Activated CD4-positive, alpha-beta T cell treated with anti-CD3 and anti-CD28 coated beads for 48 hours (primary cell): ENCODE data around the gene LPCAT1.
A peak's percentile ranks its signal among the peaks of the same experiment; 100 is the strongest.
"Not testable (repeated sequence)": the region's sequence is repeated elsewhere in the genome, so short reads cannot be mapped to it uniquely, and the experiment has no call there.

Source experiments
- DNase-seq: peaks from one replicate; pipeline ENCODE4 v3.0.0-alpha.2; 2020

Gene LPCAT1, protein sequence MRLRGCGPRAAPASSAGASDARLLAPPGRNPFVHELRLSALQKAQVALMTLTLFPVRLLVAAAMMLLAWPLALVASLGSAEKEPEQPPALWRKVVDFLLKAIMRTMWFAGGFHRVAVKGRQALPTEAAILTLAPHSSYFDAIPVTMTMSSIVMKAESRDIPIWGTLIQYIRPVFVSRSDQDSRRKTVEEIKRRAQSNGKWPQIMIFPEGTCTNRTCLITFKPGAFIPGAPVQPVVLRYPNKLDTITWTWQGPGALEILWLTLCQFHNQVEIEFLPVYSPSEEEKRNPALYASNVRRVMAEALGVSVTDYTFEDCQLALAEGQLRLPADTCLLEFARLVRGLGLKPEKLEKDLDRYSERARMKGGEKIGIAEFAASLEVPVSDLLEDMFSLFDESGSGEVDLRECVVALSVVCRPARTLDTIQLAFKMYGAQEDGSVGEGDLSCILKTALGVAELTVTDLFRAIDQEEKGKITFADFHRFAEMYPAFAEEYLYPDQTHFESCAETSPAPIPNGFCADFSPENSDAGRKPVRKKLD

DNA sequence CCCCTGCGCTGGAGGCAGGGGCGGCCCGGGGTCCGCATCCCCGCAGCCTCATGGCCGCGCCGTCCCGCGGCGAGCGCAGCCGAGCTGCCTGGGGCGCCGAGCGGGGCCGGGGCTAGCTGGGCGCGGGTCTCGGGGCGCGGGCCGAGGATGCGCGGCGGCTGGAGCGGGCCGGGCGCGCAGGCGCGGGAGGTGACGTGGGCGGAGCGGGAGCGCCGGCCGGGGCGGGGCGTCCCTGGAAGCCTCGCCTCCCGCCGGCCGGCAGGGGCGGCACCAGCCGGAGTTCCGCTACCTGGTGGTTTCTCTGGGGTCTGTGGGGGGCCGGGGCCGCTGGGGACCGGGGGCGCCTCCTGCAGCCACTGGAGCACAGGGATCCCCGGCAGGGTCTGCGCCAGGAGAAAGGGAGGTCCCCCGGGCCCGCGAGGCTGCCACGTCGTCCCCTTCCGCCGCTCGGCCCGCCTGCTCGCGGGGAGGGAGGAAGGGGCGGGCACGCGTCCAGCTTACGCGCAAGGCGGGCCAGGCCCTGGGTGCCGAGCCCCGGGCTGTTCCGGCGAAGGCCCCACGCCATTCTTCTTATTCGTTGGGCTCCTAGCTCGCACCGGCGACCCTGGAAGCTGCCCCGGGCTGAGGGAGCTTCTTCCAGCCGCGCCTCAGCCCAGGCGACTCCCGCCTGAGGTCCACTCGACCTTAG is at the start of gene LPCAT1:
LPCAT1 (minus strand) TSS at position 168 of the 688 bp plus-strand sequence; CDS start at position 52, 116 bp downstream.
- peak; percentile 81 for DNase-seq

DNA sequence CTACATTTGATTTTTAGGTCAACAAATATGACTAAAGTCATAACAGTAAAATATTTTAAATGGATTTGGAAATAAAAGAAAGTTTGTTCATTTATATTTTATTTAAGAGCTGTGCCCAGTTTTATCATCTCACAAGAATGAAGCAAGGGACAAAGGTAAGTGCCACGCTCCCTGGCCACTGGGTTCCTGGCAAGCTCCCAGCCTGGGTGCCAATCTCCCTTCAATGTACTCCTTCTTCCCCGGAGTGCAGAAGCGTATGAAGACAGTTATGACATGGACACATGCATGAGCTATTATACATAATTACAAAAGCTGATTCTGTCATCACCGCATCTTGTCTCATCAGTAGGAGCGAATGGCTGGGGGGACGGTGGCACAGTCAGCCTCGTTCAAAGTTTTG is 48.1 kb upstream of the LPCAT1 start:
- not testable (repeated sequence) for DNase-seq

DNA sequence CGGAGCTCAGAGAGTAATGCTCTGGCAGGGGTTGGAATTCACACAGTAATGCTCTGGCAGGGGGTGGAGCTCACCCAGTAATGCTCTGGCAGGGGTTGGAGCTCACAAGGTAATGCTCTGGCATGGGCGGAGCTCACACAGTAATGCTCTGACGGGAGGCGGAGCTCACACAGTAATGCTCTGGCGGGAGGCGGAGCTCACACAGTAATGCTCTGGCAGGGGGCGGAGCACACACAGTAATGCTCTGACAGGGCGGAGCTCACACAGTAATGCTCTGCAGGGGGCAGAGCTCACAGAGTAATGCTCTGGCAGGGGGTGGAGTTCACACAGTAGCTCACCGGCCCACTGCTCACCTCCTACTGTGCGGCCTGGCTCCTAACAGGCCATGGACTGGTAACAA is 47.2 kb upstream of the LPCAT1 start:
- DNase-seq, result peak; percentile 21

DNA sequence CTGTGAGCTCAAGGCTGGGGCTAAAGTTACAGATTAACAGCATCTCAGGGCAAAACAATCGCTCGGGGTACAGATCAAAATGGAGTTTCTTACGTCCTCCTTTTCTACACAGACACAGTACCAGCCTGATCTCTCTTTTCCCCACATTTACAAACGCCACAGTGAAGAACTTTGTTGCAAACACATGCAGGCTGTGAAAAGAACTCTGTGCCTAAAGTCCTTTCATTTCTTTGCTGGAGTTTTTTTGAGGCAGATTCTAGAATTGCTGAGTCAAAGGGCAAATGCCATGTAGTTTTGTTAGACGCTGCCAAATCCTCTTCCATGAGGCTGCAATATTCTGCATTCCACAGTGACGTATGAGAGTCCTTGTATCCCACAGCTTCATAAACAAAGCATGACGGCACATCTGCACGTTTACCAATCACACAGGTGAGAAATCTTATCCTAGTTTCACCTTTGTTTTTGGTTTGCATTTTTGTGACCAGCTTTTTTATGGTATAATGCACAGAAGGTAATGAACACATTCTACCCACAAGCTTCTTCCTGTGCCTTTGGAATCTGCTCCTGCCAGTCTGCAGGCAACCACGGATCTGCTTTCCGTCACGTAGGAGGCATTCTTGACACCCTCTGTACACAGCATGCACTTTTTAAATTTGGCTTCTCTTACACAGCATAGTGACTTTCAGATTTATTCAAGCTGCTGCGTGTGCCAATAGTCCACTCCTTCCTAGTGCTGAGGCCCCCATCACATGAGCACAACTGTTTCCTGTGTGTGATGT is 44.6 kb upstream of the LPCAT1 start:
- no peak for DNase-seq

DNA sequence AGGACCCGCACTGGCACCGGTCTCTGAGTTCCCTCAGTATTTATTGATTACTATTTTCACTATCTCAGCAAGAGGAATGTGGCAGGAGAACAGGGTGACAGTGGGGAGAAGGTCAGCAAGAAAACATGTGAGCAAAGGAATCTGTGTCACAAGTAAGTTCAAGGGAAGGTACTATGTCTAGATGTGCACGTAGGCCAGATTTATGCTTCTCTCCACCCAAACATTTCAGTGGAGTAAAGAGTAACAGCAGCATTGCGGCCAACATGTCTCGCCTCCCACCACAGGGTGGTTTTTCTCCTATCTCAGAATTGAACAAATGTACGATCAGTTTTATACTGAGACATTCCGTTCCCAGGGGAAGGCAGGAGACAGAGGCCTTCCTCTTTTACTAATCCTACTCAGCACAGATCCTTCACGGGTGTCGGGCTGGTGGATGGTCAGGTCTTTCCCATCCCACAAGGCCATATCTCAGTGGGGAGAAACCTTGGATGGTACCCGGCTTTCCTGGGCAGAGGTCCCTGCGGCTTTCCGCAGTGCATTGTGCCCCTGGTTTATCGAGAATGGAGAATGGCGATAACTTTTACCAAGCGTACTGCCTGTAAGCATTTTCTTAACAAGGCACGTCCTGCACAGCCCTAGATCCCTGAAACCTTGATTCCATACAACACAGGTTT is 43.9 kb upstream of the LPCAT1 start:
- not testable (repeated sequence) for DNase-seq

DNA sequence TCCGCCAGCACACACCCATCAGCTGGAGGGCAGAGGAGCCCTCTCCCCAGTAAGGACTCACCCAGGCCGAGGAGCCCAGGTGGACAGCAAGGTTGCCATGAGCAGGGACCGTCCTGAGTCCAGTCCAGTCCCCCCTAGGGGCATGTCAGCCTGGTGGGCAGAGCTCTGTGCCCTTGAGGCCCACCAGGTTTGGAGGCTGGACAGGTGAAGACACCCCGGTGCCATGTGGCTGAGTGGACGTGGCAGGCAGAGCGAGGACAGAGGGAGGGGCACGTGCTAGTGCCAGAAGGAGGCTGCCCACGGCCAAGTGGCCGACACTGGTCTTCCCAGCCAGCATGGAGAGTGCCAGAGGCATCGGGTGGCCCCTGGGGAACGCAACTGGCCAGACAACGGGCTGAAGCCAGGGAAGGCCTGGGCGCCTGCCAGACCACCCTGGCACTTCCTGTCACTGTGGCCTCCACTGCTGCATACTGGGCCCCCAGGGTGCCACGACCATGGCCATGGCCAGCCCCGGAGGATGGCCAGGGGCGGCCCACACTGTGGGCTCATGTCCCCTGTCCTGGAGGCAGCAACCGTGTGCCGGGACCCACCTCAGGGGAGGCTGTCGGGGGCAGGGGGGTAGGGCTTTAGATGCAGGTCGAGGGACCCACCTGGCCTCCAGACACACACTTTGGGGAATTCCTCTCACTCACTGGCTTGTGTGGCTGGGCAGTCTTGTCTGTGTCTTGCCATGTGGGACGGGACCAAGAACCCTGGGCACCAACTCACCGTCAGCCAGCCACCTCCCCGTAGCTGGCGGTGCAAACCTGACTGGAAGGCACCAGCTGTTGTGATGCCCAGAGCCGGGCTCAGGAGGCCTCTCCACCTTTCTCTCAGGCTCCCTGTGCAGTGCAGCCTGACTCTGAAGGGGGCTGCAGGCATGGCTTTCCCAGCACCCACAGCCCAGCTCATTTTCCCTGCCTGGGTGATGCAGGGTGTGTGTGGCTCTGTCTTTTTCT is 42.3 kb upstream of the LPCAT1 start:
- no peak for DNase-seq

DNA sequence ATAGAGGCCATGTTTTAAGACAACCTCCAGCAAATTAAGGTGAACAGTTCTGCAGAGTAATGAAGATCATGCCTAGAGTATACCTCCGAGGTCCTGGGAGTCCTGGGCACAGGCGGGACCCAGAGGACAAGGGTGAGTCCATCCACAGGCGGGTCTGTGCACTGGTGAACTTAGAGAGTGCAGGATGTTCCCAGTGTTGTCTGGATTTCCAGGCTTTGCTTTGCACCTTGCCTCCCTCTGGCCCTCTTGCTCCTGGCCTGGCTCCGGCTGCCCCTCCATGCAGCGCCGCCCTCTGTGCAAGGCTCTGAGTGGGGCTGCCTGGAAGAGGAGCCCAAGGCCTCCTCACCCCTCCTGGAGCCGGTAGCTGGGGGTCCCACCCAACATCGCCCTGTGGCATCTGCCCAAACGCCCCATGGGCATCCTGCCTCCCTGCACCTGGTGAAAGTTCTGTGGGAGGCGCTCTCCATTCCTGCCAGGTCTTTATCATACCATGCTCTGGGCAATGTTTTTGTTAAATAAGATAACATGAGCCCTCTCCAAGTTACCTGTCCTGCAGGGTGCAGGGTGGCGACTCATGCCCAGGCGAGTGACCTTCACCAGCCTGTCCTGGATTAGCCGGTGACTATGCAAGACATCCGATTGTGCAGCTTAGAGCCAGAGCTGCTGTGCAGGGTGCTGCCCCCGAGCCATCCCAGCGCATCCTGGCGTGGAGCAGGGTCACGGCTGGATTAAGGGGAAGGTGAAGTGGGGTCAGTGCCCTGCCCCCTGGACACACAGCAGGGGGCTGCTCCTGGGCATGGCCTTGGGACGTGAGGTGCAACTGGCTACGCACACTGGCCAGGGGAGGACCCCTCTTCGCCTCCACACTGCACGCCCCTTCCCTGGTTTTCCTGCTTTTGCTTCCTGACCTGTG is 41.3 kb upstream of the LPCAT1 start:
- no peak for DNase-seq

DNA sequence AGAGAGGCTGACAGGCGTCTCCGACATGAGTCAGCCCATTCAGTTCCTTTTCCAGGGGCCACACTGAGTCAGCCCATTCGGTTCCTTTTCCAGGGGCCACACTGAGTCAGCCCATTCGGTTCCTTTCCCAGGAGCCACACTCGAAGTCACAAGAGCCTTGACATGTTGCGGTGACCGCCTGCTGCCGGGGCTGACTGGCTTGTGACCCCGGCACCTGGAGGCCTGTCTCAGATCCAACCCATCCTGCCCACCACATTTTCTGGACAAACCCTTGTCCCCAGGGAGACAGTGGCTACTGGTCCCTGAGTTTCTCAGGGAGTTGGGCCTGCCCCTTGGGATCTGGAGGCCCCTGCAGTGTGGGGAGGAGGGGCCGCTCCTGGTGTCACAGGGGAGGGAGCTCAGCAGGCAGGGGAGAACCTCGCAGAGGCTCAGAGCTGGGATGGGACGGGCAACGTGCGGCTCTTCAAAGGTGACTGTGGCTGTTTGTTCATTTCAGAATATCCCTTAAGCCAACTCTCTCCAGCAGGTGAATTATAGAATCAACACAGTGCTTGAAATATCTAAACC is 40.5 kb upstream of the LPCAT1 start:
- no peak for DNase-seq

DNA sequence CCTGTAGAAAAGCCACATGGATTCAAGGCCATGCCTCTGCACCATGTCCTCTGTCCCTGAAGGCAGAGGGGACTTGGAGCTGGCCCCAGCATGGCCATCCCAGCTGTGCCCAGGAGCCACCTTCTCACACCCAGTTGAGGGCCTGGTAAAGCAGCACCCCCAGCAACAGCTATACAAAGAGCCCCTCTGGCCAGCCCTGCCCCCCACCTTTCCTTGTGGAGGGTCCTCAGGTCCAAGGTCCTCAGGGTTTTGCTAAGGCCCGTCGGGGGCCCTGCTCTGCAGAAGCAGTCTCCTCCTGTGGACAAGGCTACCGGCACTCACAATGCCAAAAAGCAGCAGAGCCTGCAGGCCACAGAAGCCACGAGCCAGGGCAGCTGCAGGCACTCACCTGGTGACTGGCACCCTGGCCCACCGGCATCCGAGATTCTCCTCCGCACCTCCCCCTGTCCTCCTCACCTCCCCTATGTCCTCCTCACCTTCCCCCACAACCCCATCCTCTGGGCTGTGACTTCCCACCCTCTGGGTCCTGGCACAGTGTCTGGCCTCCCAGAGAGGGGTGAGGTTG is 39.9 kb upstream of the LPCAT1 start:
- no peak for DNase-seq

DNA sequence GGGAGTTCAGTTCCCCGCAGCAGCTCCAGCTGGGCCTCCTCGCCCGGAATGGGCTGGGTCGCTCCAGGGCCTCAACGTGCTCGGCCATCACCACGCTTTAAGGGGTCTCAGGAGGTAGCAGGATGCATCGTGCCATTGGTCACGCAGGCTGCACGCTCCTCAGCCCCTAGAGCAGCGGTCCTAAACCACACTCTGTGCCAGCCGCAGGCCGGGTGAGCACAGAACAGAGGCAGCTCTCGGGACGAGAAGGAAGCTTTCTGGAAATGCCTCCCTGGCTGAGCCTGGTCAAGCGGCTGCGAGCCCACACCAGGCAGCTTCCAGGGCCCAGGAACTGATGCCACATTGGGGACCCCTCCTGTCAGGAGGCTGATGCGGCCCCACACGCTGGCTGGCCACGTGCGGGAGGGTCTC is 39.3 kb upstream of the LPCAT1 start:
- no peak for DNase-seq

DNA sequence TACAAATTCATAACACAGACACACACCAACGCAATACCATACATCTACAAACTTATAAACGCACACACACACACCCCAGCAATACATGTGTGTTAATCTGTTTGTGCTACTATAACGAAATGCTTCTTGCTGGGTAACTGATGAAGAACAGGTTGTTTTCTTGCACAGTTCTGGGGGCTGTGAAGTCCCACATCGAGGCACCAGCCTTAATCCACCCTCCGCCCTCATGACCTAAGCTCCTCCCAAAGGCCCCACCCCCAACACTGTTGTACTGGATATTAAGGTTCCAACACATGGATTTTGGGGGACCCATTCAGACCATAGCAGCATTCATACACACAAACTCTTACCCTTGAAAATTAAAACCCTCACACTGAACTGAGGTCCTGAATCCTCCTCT is 38.8 kb upstream of the LPCAT1 start:
- no peak for DNase-seq

DNA sequence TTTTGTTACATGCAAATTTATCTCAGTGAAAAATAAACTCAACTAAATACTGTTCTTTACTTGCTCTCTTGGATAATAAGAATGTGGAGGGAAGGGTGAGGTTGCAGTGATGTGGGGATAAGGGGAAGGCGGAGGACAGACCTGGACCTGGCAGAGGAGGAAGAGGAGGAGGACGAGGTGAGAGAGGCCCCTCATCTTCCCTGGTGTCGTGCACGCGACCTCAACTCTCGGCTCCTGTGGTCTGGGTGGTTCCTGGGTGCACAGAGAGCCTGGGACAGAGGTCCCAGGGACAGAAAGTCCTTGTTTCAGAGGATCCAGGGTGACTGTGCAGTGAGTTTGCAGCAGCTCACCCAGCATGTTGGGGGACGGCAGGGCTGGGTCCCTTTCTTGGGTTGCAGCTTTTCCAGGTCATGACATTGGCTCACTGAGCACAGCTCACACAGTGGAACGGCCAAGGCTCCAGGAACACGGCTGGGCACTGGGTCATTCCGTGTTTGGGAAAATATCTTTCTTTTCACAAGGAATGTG is 37.7 kb upstream of the LPCAT1 start:
- DNase-seq, result no peak

DNA sequence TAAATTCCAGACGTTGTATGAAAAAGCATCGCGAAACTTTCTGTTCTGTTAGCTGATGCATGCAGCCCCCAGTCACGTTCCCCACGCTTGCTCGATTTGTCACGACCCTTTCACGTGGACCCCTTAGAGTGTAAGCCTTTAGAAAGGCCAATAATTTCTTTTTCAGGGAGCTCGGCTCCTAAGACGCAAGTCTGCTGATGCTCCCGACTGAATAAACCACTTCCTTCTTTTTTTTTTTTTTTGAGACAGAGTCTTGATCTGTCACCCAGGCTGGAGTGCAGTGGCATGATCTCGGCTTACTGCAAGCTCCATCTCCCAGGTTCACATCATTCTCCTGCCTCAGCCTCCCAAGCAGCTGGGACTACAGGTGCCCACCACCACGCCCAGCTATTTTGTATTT is 36.7 kb upstream of the LPCAT1 start:
- not testable (repeated sequence) for DNase-seq

DNA sequence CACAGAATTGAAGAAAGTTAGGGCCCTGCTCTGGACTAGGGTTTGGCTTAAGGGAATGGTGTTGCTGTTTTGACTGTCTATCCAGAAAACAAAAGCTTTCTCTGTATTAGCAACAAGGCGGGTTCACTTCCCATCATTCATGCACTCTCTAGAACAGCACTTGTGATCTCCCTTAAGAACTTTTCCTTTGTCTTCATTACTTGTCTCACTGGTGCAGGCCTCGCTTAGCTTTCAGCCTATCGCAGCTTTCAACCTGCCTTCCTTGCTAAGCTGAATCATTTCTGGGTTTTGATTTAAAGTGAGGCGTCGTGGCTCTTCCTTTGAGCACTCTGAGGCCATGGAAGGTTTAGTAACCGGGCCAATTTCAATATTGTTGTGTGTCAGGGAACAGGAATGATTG is 35.2 kb upstream of the LPCAT1 start:
- DNase-seq, result no peak

DNA sequence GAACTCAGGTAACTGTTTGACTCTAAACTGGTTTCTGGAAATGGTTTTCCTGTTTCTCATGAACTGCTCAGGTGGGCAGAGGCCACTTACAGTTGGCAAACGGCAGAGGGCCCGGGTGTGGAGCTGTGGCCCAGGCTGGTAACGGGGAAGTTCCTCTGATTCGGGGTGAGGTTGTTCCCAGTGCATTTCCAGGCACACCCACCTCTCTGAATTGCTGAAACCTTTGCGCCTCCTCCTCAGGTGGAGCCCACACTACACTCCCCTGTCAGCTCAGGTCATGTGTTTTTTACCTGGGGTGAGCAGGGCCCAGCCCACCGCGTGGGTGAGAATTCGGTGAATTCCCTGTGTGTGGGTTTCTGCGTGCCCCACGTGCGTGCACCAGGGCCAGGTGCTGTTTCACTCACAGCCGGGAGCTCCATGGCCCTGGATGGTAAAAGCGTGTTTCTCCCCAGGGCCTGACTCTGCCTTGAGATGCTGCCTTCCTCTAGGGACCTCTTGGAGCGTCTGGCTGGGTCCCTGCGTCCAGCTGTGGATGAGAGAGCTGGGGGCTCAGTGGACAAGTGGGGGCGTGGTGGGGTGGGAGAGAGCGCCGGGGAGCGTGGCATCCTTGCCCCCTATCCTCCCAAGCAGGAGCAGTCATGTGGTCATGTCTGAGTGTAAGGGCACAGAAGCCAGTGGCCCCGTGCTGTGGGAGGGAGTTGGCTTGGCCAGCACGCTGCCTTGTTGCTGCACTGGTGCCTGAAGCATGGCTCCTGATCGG is 33.5 kb upstream of the LPCAT1 start:
- DNase-seq, result no peak

DNA sequence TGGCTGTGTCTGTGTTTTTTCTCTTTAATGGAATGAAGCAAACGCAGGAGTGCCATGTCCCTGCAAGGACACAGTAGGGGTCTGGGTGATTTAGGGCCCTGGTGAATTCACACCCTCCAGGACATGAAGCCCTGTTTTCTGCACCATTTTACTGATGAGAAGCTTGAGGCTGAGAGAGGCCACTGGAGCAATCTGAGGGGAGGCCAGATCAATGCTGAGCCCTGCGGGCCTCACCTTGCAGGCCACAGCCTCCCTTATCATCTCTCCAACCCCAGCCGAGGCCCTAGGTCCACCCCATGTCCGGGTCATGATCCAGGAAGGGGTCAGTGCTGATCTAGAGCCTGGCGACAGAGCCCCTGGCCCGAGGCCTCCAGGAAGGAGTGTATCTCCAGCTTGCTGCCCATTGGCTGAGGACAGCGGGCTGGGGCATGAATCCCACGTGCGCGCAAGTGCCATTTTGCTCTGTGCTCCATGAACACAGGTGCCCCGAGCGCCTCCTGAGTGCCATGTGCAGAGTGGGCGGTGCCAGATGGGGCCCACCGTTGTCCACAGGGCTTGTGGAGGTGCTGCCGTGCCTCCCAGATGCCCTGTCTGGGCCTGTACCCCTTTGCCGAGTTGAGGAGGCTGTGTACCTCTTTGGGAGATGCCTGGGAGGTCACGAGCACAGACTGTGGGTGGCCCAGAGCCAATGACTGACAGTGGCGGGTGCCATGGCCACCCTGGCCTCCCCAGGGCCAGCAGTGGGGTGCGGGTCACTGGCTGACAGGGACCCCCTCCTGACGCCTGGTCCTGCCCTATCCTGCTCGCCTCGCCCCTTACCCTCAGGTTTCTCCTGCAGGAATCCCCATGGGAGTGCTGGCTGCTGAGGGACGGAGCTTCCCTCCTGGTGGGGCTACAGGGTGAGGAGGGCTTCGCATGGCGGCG is 32.3 kb upstream of the LPCAT1 start:
- DNase-seq, result no peak
